Activated naive CD8-positive, alpha-beta T cell treated with anti-CD3 and anti-CD28 coated beads for 36 hours (primary cell): ENCODE results near the gene CREB3L2. TPM values are rescaled to one million over a fixed set of nuclear protein-coding genes. Genes with fewer than 3 reads are reported as not detected.
A peak's percentile ranks its signal among the peaks of the same experiment; 100 is the strongest.
"Not testable (repeated sequence)": the region's sequence is repeated elsewhere in the genome, so short reads cannot be mapped to it uniquely, and the experiment has no call there.

Experiments used
- DNase-seq: peaks from one replicate; pipeline ENCODE4 v3.0.0; 2021
- H3K27ac Mint-ChIP-seq: one replicate; pipeline ENCODE4 v1.8.0; 2022; ENCODE audit warnings: mild to moderate bottlenecking, moderate library complexity, mixed read lengths
- H3K27me3 Mint-ChIP-seq: one replicate; pipeline ENCODE4 v1.8.0; 2022; ENCODE audit warnings: mild to moderate bottlenecking, mixed read lengths
- H3K36me3 Mint-ChIP-seq: one replicate; pipeline ENCODE4 v1.8.0; 2021; ENCODE audit warnings: mild to moderate bottlenecking, mixed read lengths
- H3K4me1 Mint-ChIP-seq: one replicate; pipeline ENCODE4 v1.8.0; 2021; ENCODE audit warnings: mixed read lengths
- H3K4me3 Mint-ChIP-seq: one replicate; pipeline ENCODE4 v1.8.0; 2022; ENCODE audit warnings: mild to moderate bottlenecking, moderate library complexity, mixed read lengths
- H3K9me3 Mint-ChIP-seq: one replicate; pipeline ENCODE4 v1.8.0; 2022; ENCODE audit warnings: mixed read lengths
- total RNA-seq, 2 experiments: library from RNA; stranded (reverse); gene quantifications; one replicate each; pipeline ENCODE4 v1.2.3, GENCODE V29; 2021

The CREB3L2 gene
- total RNA-seq, 2 experiments from 2014 or later, result 20.4 to 21.8 TPM

GRCh38 chr7:138024765-138025164 lies 22.9 kb upstream of the CREB3L2 start:
- peaks cover 3% of the 10 kb centered on the region for H3K4me1 Mint-ChIP-seq
- H3K9me3 Mint-ChIP-seq, result peaks cover 6% of the 10 kb centered on the region
- H3K27ac Mint-ChIP-seq, result no peak overlapping the region
- H3K4me3 Mint-ChIP-seq, result no peak overlapping the region
- H3K36me3 Mint-ChIP-seq, result no peaks in the 10 kb centered on the region
- no peaks in the 10 kb centered on the region for H3K27me3 Mint-ChIP-seq
- DNase-seq, result no peak

GRCh38 chr7:138024343-138024691 lies 22.4 kb upstream of the CREB3L2 start:
- Mint-ChIP-seq H3K4me3 (no peak overlapping the region), H3K36me3 (no peaks in the 10 kb centered on the region), H3K27ac (no peak overlapping the region), H3K4me1 (peaks cover 3% of the 10 kb centered on the region), H3K9me3 (peaks cover 6% of the 10 kb centered on the region), H3K27me3 (no peaks in the 10 kb centered on the region)
- no peak for DNase-seq

- H3K4me3 Mint-ChIP-seq, result no peak overlapping the region
- peaks cover 6% of the 10 kb centered on the region for H3K9me3 Mint-ChIP-seq
Measured at GRCh38 chr7:138023618-138024342, 21.9 kb upstream of the CREB3L2 start.

GRCh38 chr7:138021889-138022288 lies 20.0 kb upstream of the CREB3L2 start:
- Mint-ChIP-seq H3K36me3 (no peaks in the 10 kb centered on the region), H3K4me1 (peaks cover 3% of the 10 kb centered on the region), H3K9me3 (peaks cover 6% of the 10 kb centered on the region), H3K27ac (no peak overlapping the region), H3K4me3 (no peak overlapping the region), H3K27me3 (no peaks in the 10 kb centered on the region)
- DNase-seq, result no peak

More at GRCh38 chr7:138023618-138024342, 21.9 kb upstream of the CREB3L2 start:
- Mint-ChIP-seq H3K27me3 (no peaks in the 10 kb centered on the region), H3K4me1 (peaks cover 3% of the 10 kb centered on the region), H3K36me3 (no peaks in the 10 kb centered on the region), H3K27ac (no peak overlapping the region)
- no peak for DNase-seq

- no peaks in the 10 kb centered on the region for H3K4me1 Mint-ChIP-seq
Measured at GRCh38 chr7:138017992-138018391, 16.1 kb upstream of the CREB3L2 start.

GRCh38 chr7:138015096-138015495 lies 13.2 kb upstream of the CREB3L2 start:
- H3K9me3 Mint-ChIP-seq, result no peaks in the 10 kb centered on the region
- no peaks in the 10 kb centered on the region for H3K36me3 Mint-ChIP-seq
- no peak for DNase-seq
- no peaks in the 10 kb centered on the region for H3K27me3 Mint-ChIP-seq
- H3K27ac Mint-ChIP-seq, result no peak overlapping the region
- H3K4me1 Mint-ChIP-seq, result no peaks in the 10 kb centered on the region
- no peak overlapping the region for H3K4me3 Mint-ChIP-seq

More at GRCh38 chr7:138017992-138018391, 16.1 kb upstream of the CREB3L2 start:
- Mint-ChIP-seq H3K36me3 (no peaks in the 10 kb centered on the region), H3K9me3 (no peaks in the 10 kb centered on the region), H3K27ac (no peak overlapping the region), H3K27me3 (no peaks in the 10 kb centered on the region), H3K4me3 (no peak overlapping the region)
- no peak for DNase-seq

- Mint-ChIP-seq H3K27me3 (no peaks in the 10 kb centered on the region), H3K27ac (no peak overlapping the region), H3K4me1 (no peaks in the 10 kb centered on the region), H3K36me3 (no peaks in the 10 kb centered on the region), H3K9me3 (no peaks in the 10 kb centered on the region), H3K4me3 (no peak overlapping the region)
- no peak for DNase-seq
Measured at GRCh38 chr7:138014686-138015085, 12.8 kb upstream of the CREB3L2 start.

- not testable (repeated sequence) for DNase-seq, H3K27me3 Mint-ChIP-seq, H3K36me3 Mint-ChIP-seq, H3K4me3 Mint-ChIP-seq, H3K27ac Mint-ChIP-seq, H3K9me3 Mint-ChIP-seq, H3K4me1 Mint-ChIP-seq
Measured at GRCh38 chr7:138014201-138014600, 12.3 kb upstream of the CREB3L2 start.

GRCh38 chr7:138009350-138009653 lies 7.4 kb upstream of the CREB3L2 start:
- DNase-seq, result no peak
- H3K27ac Mint-ChIP-seq, result no peak overlapping the region
- no peaks in the 10 kb centered on the region for H3K27me3 Mint-ChIP-seq
- H3K4me1 Mint-ChIP-seq, result peaks cover 4% of the 10 kb centered on the region
- no peak overlapping the region for H3K4me3 Mint-ChIP-seq
- H3K36me3 Mint-ChIP-seq, result no peaks in the 10 kb centered on the region
- H3K9me3 Mint-ChIP-seq, result no peaks in the 10 kb centered on the region

GRCh38 chr7:138008588-138009349 lies 6.9 kb upstream of the CREB3L2 start:
- Mint-ChIP-seq H3K4me3 (no peak overlapping the region), H3K36me3 (no peaks in the 10 kb centered on the region), H3K27me3 (no peaks in the 10 kb centered on the region), H3K4me1 (peaks cover 4% of the 10 kb centered on the region), H3K9me3 (no peaks in the 10 kb centered on the region), H3K27ac (no peak overlapping the region)
- DNase-seq, result no peak

GRCh38 chr7:138008019-138008587 lies 6.2 kb upstream of the CREB3L2 start:
- H3K9me3 Mint-ChIP-seq, result no peaks in the 10 kb centered on the region
- no peak overlapping the region for H3K4me3 Mint-ChIP-seq
- H3K4me1 Mint-ChIP-seq, result peaks cover 4% of the 10 kb centered on the region
- DNase-seq, result no peak
- no peak overlapping the region for H3K27ac Mint-ChIP-seq
- H3K27me3 Mint-ChIP-seq, result no peaks in the 10 kb centered on the region
- H3K36me3 Mint-ChIP-seq, result no peaks in the 10 kb centered on the region

- Mint-ChIP-seq H3K9me3 (no peaks in the 10 kb centered on the region), H3K27ac (no peak overlapping the region), H3K4me1 (peaks cover 9% of the 10 kb centered on the region), H3K4me3 (no peak overlapping the region), H3K36me3 (no peaks in the 10 kb centered on the region), H3K27me3 (no peaks in the 10 kb centered on the region)
- DNase-seq, result no peak
Measured at GRCh38 chr7:138006106-138006505, 4.2 kb upstream of the CREB3L2 start.

- Mint-ChIP-seq H3K27me3 (no peaks in the 10 kb centered on the region), H3K27ac (no peak overlapping the region), H3K4me3 (no peak overlapping the region), H3K36me3 (no peaks in the 10 kb centered on the region), H3K9me3 (no peaks in the 10 kb centered on the region), H3K4me1 (peaks cover 16% of the 10 kb centered on the region)
- no peak for DNase-seq
Measured at GRCh38 chr7:138004936-138005335, 3.0 kb upstream of the CREB3L2 start.

- peaks cover 20% of the 10 kb centered on the region for H3K4me1 Mint-ChIP-seq
- no peaks in the 10 kb centered on the region for H3K9me3 Mint-ChIP-seq
- no peaks in the 10 kb centered on the region for H3K27me3 Mint-ChIP-seq
- peaks cover under 1% of the 10 kb centered on the region for H3K36me3 Mint-ChIP-seq
- no peak overlapping the region for H3K27ac Mint-ChIP-seq
- H3K4me3 Mint-ChIP-seq, result no peak overlapping the region
- DNase-seq, result no peak
Measured at GRCh38 chr7:138004046-138004445, 2.2 kb upstream of the CREB3L2 start.

- peaks cover 5% of the 10 kb centered on the region for H3K36me3 Mint-ChIP-seq
- H3K9me3 Mint-ChIP-seq, result no peaks in the 10 kb centered on the region
- H3K27ac Mint-ChIP-seq, result no peak overlapping the region
- peak overlapping the region; percentile 93 for H3K4me3 Mint-ChIP-seq
- H3K27me3 Mint-ChIP-seq, result no peaks in the 10 kb centered on the region
- H3K4me1 Mint-ChIP-seq, result peaks cover 24% of the 10 kb centered on the region
- DNase-seq, result no peak
Measured at GRCh38 chr7:138002828-138003189, 923 bp upstream of the CREB3L2 start.
